HG02840 (cell line): Measurements from ENCODE around the gene MS4A5.
A peak's percentile ranks its signal among the peaks of the same experiment; 100 is the strongest.

Source experiments
- ATAC-seq: cut with Tn5 transposase; IDR thresholded peaks from one replicate; pipeline ENCODE4 v1.9.1; 2021; ENCODE audit warnings: mild to moderate bottlenecking, moderate library complexity, moderate number of reproducible peaks; ENCODE audit not compliant: unreplicated experiment, low FRiP score

Gene MS4A5

DNA sequence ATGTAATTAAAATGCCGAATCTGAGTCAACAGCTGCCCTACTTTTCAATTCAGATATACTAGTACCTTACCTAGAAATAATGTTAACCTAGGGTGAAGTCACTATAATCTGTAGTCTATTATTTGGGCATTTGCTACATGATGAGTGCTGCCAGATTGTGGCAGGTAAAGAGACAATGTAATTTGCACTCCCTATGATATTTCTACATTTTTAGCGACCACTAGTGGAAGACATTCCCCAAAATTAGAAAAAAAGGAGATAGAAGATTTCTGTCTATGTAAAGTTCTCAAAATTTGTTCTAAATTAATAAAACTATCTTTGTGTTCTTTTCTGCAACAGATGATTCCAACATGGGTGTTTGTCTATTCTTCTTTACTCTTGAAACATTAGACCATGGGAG is 40.4 kb downstream of the MS4A5 start:
- ATAC-seq, result no peak

DNA sequence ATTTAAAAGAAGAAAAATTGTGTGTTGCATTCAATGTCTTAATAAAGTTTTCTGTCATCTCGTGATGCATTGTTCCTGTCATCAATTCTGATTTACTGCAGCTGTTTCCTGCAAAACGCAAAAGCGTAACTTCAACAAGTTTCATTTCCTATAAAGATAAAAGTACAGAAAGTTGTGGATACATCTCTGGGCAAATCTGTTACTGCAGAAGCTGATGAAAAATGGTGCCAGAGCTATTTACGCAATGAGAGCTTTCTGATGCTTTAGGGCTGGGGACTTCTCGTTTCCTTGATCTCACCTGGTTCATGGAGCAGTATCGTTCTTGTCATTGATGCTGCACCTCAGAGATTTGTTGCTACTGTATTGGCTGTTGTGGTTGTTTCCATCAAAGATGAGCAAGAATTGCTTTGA is 47.7 kb downstream of the MS4A5 start:
- no peak for ATAC-seq

DNA sequence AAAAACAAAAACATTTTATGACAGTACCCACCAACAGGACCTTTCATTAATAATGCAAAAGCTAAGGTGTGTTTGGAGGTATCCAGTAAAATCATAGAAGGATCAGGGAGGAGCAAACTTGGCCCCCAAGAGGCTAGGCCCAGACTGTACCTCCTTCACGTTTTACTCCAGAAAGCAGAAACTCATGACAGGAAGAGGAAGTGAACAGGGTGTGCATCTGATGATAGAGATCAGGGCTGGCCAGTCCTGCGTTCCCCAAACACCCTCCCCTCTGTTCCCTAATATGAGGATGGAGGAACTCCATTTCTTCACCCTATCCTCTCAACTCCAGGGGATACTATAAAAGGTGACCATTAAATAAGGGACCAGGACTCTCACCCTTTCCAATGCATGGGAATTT is 53.0 kb downstream of the MS4A5 start:
- ATAC-seq, result no peak

GRCh38 chr11:60485987-60486386 is 56.6 kb downstream of the MS4A5 start:
- peak; percentile 94 for ATAC-seq

DNA sequence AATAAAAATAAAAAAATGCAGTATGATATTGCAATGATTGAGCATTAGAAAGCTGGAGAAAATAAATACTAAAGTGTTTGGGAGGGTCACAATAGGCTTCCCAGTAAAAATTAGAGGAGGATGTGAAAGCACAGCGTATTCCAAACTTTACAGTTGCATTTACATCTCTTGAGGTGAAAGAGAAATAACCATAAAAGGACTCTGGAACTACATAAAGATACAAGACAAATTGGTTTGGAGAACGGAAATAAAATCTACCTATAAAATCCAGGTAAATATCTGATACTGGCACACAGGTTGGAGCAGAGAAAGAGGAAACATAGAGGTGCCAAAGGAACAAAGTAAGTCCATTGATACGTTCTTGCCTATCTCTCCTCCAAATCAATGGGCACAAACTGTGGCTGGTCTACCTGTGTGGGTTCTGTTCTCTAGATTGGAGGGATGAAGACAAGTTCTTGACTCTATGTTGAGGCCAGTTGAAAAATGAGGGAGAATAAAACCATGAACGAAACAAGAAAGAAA is 63.2 kb downstream of the MS4A5 start, which contains the start of gene MS4A12:
Gene MS4A12 (plus strand): TSS at position 291 of the 522 bp plus-strand sequence. CDS start 4,541 bp downstream, outside the sequence.
- no peak for ATAC-seq

DNA sequence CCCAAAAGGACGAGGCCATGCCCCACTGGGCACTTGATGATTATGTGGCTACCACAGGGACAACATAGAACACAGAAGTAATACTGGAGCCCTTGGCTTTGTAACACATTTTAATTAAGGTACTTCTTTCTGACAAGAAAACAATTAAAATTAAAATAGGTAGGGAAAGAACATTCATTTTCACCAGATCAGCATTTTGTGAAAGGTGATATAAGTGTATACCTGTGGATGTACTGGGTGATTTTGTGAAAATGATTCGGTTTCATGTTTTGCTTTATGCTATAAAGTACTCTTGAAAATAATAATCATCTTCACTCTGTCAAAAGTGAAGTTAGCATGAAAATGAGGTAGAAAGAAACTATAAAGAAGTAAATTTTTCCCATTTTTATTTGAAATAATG is 64.1 kb downstream of the MS4A5 start:
- ATAC-seq, result no peak
